ENCODE data around the gene CEP250. TPM values are rescaled to one million over a fixed set of nuclear protein-coding genes. Genes with fewer than 3 reads are reported as not detected.

The CEP250 gene, protein sequence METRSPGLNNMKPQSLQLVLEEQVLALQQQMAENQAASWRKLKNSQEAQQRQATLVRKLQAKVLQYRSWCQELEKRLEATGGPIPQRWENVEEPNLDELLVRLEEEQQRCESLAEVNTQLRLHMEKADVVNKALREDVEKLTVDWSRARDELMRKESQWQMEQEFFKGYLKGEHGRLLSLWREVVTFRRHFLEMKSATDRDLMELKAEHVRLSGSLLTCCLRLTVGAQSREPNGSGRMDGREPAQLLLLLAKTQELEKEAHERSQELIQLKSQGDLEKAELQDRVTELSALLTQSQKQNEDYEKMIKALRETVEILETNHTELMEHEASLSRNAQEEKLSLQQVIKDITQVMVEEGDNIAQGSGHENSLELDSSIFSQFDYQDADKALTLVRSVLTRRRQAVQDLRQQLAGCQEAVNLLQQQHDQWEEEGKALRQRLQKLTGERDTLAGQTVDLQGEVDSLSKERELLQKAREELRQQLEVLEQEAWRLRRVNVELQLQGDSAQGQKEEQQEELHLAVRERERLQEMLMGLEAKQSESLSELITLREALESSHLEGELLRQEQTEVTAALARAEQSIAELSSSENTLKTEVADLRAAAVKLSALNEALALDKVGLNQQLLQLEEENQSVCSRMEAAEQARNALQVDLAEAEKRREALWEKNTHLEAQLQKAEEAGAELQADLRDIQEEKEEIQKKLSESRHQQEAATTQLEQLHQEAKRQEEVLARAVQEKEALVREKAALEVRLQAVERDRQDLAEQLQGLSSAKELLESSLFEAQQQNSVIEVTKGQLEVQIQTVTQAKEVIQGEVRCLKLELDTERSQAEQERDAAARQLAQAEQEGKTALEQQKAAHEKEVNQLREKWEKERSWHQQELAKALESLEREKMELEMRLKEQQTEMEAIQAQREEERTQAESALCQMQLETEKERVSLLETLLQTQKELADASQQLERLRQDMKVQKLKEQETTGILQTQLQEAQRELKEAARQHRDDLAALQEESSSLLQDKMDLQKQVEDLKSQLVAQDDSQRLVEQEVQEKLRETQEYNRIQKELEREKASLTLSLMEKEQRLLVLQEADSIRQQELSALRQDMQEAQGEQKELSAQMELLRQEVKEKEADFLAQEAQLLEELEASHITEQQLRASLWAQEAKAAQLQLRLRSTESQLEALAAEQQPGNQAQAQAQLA (N-terminal part only)
- total RNA-seq: 10 to 100 TPM; 68.6 to 86.9 TPM

GRCh38 chr20:35454881-35455609 lies at the start of gene CEP250:
Gene CEP250 (plus strand): TSS chr20:35455598. CDS start chr20:35462368, 6,770 bp downstream.
- Mint-ChIP-seq H3K4me1 (peaks cover 25% of the 10 kb centered on the region), H3K27me3 (no peaks in the 10 kb centered on the region), H3K36me3 (peaks cover 7% of the 10 kb centered on the region), H3K27ac (peak within 1 kb of the TSS; percentile 97), H3K4me3 (peak within 1 kb of the TSS; percentile 84), H3K9me3 (ENCODE audit: low read depth) (no peaks in the 10 kb centered on the region)
- CTCF ChIA-PET: interaction anchor here (0.6 to 3.4 kb wide), 16 partner anchors 8 to 499 kb away, joined by 3 to 27 read pairs (median 4); partner anchors contain the start of genes RBM39 and SCAND1
- ATAC-seq (peak; percentile 98), DNase-seq (peak; percentile 96)

GRCh38 chr20:35405775-35406174 lies 49.6 kb upstream of the CEP250 start:
- no peak for ATAC-seq
- CTCF ChIA-PET: no interaction called here
- peaks cover 48% of the 10 kb centered on the region for H3K36me3 Mint-ChIP-seq
- H3K4me3 Mint-ChIP-seq: no peak overlapping the region
- peaks cover 37% of the 10 kb centered on the region for H3K4me1 Mint-ChIP-seq
- H3K9me3 Mint-ChIP-seq (ENCODE audit: low read depth): no peaks in the 10 kb centered on the region
- no peaks in the 10 kb centered on the region for H3K27me3 Mint-ChIP-seq
- no peak for DNase-seq
- H3K27ac Mint-ChIP-seq: no peak overlapping the region

GRCh38 chr20:35408270-35408669 lies 47.1 kb upstream of the CEP250 start:
- Mint-ChIP-seq H3K27me3 (no peaks in the 10 kb centered on the region), H3K36me3 (peaks cover 42% of the 10 kb centered on the region), H3K4me3 (no peak overlapping the region), H3K9me3 (ENCODE audit: low read depth) (no peaks in the 10 kb centered on the region), H3K4me1 (peaks cover 43% of the 10 kb centered on the region), H3K27ac (no peak overlapping the region)
- no peak for ATAC-seq
- CTCF ChIA-PET: interaction anchor here (1.0 kb wide), 1 partner anchor 38 kb away, joined by 5 read pairs; no protein-coding TSS in a partner anchor
- DNase-seq: no peak

DNA sequence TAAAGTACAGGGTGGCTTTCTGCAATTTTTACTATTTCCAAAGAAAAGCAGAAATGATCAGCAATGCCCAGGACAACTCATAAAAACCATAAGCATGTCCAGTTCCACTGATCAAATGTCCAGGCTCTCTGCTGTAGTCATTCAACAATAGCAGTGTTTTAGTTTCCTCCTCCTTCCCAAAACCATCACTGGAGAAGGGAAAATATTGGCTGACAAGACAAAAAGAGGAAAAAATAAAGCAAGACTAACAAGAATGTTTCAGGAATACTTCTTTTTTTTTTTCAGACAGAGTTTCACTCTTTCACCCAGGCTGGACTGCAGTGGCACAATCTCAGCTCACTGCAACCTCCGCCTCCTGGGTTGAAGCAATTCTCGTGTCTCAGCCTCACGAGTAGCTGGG lies 45.9 kb upstream of the CEP250 start:
- CTCF ChIA-PET: no interaction called here
- H3K4me1 Mint-ChIP-seq: peaks cover 38% of the 10 kb centered on the region
- no peak for DNase-seq

DNA sequence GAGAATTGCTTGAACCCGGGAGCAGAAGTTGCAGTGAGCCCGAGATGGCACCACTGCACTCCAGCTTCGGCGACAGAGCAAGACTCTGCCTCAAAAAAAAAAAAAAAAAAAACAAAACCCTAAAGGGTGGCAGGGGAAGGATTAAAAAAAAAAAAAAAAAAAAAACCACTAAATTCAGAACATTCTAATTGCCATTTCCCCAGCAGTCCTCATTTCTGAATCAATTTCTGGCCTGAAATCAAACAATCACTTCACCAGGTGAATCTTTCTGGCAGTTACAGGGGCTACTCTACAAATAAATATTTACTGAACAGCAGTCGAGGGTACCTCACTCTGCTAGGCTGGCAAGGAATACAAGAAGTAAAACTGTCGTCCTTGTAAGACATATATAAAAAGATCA lies 44.8 kb upstream of the CEP250 start:
- CTCF ChIA-PET: no interaction called here
- Mint-ChIP-seq H3K4me3 (peak overlapping the region; percentile 95), H3K36me3 (peaks cover 30% of the 10 kb centered on the region), H3K9me3 (ENCODE audit: low read depth) (no peaks in the 10 kb centered on the region), H3K27me3 (peaks cover 6% of the 10 kb centered on the region), H3K4me1 (peaks cover 29% of the 10 kb centered on the region), H3K27ac (peak overlapping the region; percentile 98)
- no peak for DNase-seq
- no peak for ATAC-seq

More for the DNA sequence above, 45.9 kb upstream of the CEP250 start:
- H3K27ac Mint-ChIP-seq: no peak overlapping the region
- peaks cover 38% of the 10 kb centered on the region for H3K36me3 Mint-ChIP-seq
- H3K9me3 Mint-ChIP-seq (ENCODE audit: low read depth): no peaks in the 10 kb centered on the region
- no peak overlapping the region for H3K4me3 Mint-ChIP-seq
- H3K27me3 Mint-ChIP-seq: no peaks in the 10 kb centered on the region
- no peak for ATAC-seq

GRCh38 chr20:35421322-35421721 lies 34.1 kb upstream of the CEP250 start:
- no peak overlapping the region for H3K27ac Mint-ChIP-seq
- H3K36me3 Mint-ChIP-seq: no peaks in the 10 kb centered on the region
- H3K4me1 Mint-ChIP-seq: no peaks in the 10 kb centered on the region
- peaks cover 24% of the 10 kb centered on the region for H3K27me3 Mint-ChIP-seq
- H3K4me3 Mint-ChIP-seq: no peak overlapping the region
- no peak for DNase-seq
- no peak for ATAC-seq
- CTCF ChIA-PET: no interaction called here
- H3K9me3 Mint-ChIP-seq (ENCODE audit: low read depth): no peaks in the 10 kb centered on the region

DNA sequence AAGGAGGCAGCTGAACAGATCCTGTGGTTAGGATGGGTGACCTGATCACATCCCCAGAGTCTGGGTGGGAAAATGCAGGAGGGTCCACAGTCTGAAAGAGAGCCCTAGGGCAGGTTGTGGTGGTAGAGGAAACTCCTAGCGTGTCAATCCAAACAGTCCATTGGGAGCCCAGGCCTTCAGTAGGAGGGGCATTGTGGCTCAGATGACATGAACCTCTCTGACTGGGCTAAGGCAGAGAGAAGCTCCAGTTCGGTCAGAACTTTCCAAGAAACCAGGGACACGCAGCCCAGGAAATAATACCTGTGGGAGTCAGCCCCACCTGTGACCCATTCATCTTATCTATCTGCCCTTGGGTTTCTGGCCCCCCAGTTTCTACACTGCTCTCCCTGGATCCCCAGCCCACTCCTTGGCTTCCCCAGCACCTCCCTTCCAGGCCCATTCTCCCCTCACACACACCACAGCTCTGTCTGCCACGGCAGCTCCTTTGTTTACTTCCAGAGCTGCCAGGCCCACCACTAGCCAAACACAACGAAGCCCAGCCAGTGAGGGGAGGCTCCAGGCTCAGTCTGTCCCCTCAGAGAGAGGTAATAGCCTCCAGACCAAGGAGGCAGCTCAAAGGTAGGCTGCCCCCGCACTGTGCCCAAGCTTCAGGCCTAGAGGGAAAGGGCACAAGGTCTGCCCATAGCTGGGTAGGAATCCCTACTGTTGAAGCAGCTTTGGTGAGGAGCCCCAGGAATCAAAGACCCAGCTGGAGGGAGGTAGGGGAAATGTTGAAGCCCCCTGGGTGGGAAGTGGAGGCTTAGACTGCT lies 23.6 kb upstream of the CEP250 start:
- CTCF ChIA-PET: interaction anchor here (0.7 to 19.6 kb wide), 9 partner anchors 8 to 131 kb away, joined by 3 to 251 read pairs (median 4); no protein-coding TSS in a partner anchor
- Mint-ChIP-seq H3K4me3 (no peak overlapping the region), H3K36me3 (no peaks in the 10 kb centered on the region), H3K4me1 (no peaks in the 10 kb centered on the region), H3K27ac (no peak overlapping the region), H3K9me3 (ENCODE audit: low read depth) (no peaks in the 10 kb centered on the region), H3K27me3 (no peaks in the 10 kb centered on the region)
- ATAC-seq (no peak), DNase-seq (no peak)

DNA sequence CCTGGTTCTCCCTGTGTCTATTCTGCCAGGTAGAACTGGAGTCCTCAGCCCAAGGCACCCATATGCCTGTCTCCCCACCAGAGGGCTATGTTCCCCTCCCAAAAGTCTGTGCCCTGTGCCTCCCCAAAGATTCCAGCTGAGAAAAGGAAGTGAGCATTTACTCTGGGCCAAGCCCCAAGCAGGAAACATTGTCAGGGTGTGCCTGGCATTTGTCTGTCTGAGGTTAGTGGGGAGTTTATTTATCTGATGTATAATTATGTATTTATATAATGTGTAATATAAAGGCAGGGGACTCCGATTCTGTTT lies 23.0 kb upstream of the CEP250 start:
- H3K9me3 Mint-ChIP-seq (ENCODE audit: low read depth): no peaks in the 10 kb centered on the region
- no peaks in the 10 kb centered on the region for H3K4me1 Mint-ChIP-seq
- H3K4me3 Mint-ChIP-seq: no peak overlapping the region
- DNase-seq (no peak), ATAC-seq (no peak)
- no peaks in the 10 kb centered on the region for H3K27me3 Mint-ChIP-seq
- CTCF ChIA-PET: interaction anchor here (1.0 to 19.6 kb wide), 5 partner anchors 14 to 131 kb away, joined by 3 to 251 read pairs (median 3); no protein-coding TSS in a partner anchor
- H3K36me3 Mint-ChIP-seq: no peaks in the 10 kb centered on the region
- H3K27ac Mint-ChIP-seq: no peak overlapping the region

DNA sequence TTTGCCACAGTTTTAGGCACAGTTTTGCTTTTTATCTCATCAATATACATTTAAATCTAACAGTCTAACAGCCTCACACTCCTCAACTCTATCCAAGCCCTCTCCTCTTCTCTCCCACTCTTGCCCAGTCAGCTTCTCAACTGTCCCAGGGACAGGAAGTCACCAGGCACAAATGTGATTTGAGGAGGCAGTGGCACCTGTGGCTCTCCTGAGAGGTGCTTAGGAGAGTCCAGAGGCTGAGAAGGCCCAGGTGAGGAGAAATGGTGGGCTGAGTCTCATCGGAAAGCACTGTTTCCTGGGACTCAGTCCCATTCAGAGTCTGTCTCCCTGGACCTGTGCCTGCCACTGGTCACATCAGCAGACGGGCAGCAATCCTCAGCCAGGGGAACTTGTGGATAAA lies 22.1 kb upstream of the CEP250 start:
- Mint-ChIP-seq H3K27me3 (no peaks in the 10 kb centered on the region), H3K27ac (no peak overlapping the region), H3K4me3 (no peak overlapping the region), H3K9me3 (ENCODE audit: low read depth) (no peaks in the 10 kb centered on the region), H3K36me3 (no peaks in the 10 kb centered on the region), H3K4me1 (no peaks in the 10 kb centered on the region)
- CTCF ChIA-PET: interaction anchor here (1.0 to 19.6 kb wide), 3 partner anchors 14 to 132 kb away, joined by 3 to 251 read pairs (median 3); no protein-coding TSS in a partner anchor
- ATAC-seq (no peak), DNase-seq (no peak)

DNA sequence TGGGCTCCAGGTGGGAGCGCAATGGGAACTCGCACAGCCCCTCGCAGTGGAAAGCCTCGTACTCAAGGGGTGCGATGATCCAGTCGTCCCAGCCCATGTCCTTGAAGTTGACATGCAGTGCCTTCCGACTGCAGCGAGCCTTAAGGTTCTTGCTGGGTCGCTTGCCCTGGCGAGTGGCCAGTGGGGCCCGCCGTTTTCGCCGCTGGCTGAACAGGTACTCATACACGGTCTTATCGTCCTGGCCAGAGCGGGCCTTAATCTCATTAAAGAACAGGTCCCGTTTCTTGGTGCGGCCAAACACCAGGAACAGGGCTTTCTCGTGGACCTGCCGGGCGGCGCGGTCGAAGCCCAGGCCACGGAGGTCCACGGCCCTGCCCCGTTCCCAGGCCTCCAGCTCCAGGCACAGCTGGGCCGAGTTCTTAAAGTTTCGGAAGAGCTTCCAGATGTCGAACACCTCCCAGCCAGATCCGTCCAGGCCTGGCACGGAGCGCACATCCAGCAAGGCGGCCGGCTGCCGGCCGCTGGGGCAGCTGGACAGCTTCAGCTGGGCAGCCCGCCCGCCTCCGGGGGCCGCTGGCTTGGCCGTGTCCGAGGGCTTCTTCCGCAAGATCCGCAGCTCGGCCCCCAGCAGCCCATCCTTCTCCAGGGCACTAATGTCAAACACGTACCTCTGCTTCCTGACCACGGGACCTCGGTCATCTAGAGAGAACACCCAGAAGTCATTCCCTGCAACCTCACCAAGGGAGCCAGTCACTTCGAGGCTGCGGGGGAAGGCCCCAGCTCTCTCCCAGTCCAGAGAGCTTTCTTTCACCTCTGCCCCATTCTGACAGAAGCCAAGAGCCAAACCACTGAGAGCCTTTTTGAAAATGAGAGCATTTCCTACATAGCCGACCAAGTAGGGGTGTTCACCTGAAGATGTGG lies 21.1 kb upstream of the CEP250 start:
- no peak for ATAC-seq
- no peaks in the 10 kb centered on the region for H3K36me3 Mint-ChIP-seq
- no peak overlapping the region for H3K4me3 Mint-ChIP-seq
- no peak for DNase-seq
- no peaks in the 10 kb centered on the region for H3K9me3 Mint-ChIP-seq (ENCODE audit: low read depth)
- peaks cover 2% of the 10 kb centered on the region for H3K4me1 Mint-ChIP-seq
- H3K27me3 Mint-ChIP-seq: peaks cover 3% of the 10 kb centered on the region
- CTCF ChIA-PET: interaction anchor here (2.3 to 19.6 kb wide), 2 partner anchors 13 to 133 kb away, joined by 9 to 251 read pairs; no protein-coding TSS in a partner anchor
- H3K27ac Mint-ChIP-seq: no peak overlapping the region

DNA sequence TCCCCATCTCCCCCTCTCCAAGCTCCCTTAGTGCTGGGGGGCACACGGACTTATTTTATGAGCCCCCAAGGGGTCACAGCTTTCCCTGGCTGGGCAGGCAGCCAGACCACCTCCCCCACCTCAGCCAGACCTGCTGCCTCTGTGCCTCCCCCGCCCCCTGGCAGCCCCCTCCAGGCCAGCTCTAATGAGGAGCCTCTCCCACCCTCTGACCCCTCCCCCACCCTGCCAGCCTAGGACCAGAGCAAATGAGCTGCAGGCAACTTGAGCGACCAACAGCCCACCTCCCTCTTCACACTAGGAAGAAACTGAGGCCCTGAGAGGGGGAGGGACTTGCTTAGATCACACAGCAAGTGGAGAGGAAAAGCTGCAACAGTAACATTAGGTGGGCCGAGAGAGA lies 19.2 kb upstream of the CEP250 start:
- H3K9me3 Mint-ChIP-seq (ENCODE audit: low read depth): no peaks in the 10 kb centered on the region
- CTCF ChIA-PET: interaction anchor here (2.3 to 19.6 kb wide), 3 partner anchors 11 to 135 kb away, joined by 9 to 251 read pairs (median 18); no protein-coding TSS in a partner anchor
- no peak overlapping the region for H3K4me3 Mint-ChIP-seq
- H3K36me3 Mint-ChIP-seq: no peaks in the 10 kb centered on the region
- ATAC-seq (no peak), DNase-seq (no peak)
- H3K27ac Mint-ChIP-seq: no peak overlapping the region
- peaks cover 15% of the 10 kb centered on the region for H3K27me3 Mint-ChIP-seq
- H3K4me1 Mint-ChIP-seq: peaks cover 5% of the 10 kb centered on the region

Measured in activated CD8-positive, alpha-beta memory T cell treated with anti-CD3 and anti-CD28 coated beads, Interleukin-2, amount 10 ng/mL, durations not matched to agents 7 days and 5 days (primary cell).